ENCODE measurements around the gene MCF2L2. TPM values are rescaled to one million over a fixed set of nuclear protein-coding genes. Genes with fewer than 3 reads are reported as not detected.

Gene MCF2L2
- total RNA-seq, 1 donor = under 0.01 TPM

- Histone ChIP-seq H3K27ac (ENCODE audit: low read depth, low read length) (no peak overlapping the region), H4K20me1 (ENCODE audit: insufficient read depth, low read length) (no peaks in the 10 kb centered on the region), H3K4me2 (ENCODE audit: insufficient read depth, low read length) (no peak overlapping the region), H3K4me1 (ENCODE audit: insufficient read depth, low read length) (no peaks in the 10 kb centered on the region), H3K4me3 (ENCODE audit: insufficient read depth, low read length) (no peak overlapping the region), H2AFZ (ENCODE audit: low read length) (no peak overlapping the region), H3K79me2 (ENCODE audit: insufficient read depth, low read length) (no peaks in the 10 kb centered on the region), H3K27me3 (ENCODE audit: insufficient read depth, low read length) (peaks cover 36% of the 10 kb centered on the region), H3K36me3 (ENCODE audit: insufficient read depth, low read length) (no peaks in the 10 kb centered on the region), H3K9me3 (ENCODE audit: low read depth, low read length) (no peaks in the 10 kb centered on the region)
- TF ChIP-seq, protein P1, sequence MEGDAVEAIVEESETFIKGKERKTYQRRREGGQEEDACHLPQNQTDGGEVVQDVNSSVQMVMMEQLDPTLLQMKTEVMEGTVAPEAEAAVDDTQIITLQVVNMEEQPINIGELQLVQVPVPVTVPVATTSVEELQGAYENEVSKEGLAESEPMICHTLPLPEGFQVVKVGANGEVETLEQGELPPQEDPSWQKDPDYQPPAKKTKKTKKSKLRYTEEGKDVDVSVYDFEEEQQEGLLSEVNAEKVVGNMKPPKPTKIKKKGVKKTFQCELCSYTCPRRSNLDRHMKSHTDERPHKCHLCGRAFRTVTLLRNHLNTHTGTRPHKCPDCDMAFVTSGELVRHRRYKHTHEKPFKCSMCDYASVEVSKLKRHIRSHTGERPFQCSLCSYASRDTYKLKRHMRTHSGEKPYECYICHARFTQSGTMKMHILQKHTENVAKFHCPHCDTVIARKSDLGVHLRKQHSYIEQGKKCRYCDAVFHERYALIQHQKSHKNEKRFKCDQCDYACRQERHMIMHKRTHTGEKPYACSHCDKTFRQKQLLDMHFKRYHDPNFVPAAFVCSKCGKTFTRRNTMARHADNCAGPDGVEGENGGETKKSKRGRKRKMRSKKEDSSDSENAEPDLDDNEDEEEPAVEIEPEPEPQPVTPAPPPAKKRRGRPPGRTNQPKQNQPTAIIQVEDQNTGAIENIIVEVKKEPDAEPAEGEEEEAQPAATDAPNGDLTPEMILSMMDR (IDR thresholded peaks at IDR 0.05; ENCODE audit: extremely low read depth, low read depth, low read length) = no peak
- DNase-seq (ENCODE audit: insufficient read length, low spot score, missing footprints) = no peak
These were observed 272.2 kb downstream of the MCF2L2 start for GRCh38 chr3:183156266-183156665.

DNA sequence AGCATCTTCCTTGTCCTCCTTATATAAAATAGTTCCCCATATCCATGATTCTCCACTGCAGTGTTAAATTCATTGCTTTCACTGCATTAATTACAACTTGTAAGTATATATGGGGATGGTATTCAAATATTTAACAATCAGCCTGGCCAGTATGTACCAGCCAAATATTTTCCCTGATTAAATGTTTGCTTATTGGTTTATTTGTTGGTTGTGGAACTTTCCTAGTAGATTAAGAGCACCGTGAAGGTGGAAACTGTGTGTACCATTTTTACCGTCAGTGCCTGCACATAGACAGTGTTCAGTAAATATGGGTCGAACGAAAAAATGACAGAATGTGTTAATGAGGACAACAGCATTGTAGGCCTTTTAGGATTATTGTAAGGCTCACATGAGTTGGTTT is 272.9 kb downstream of the MCF2L2 start:
- no peaks in the 10 kb centered on the region for H3K9me3 ChIP-seq (ENCODE audit: low read depth, low read length)
- no peak for DNase-seq (ENCODE audit: insufficient read length, low spot score, missing footprints)
- TF ChIP-seq, protein P1 (IDR thresholded peaks at IDR 0.05; ENCODE audit: extremely low read depth, low read depth, low read length) = no peak
- H3K79me2 ChIP-seq (ENCODE audit: insufficient read depth, low read length) = no peaks in the 10 kb centered on the region
- no peak overlapping the region for H2AFZ ChIP-seq (ENCODE audit: low read length)
- peaks cover 39% of the 10 kb centered on the region for H3K27me3 ChIP-seq (ENCODE audit: insufficient read depth, low read length)
- H4K20me1 ChIP-seq (ENCODE audit: insufficient read depth, low read length) = no peaks in the 10 kb centered on the region
- H3K27ac ChIP-seq (ENCODE audit: low read depth, low read length) = no peak overlapping the region
- no peaks in the 10 kb centered on the region for H3K36me3 ChIP-seq (ENCODE audit: insufficient read depth, low read length)
- no peak overlapping the region for H3K4me2 ChIP-seq (ENCODE audit: insufficient read depth, low read length)
- H3K4me1 ChIP-seq (ENCODE audit: insufficient read depth, low read length) = no peaks in the 10 kb centered on the region
- no peak overlapping the region for H3K4me3 ChIP-seq (ENCODE audit: insufficient read depth, low read length)

GRCh38 chr3:183153210-183153950 is 275.0 kb downstream of the MCF2L2 start:
- peaks cover 39% of the 10 kb centered on the region for H3K27me3 ChIP-seq (ENCODE audit: insufficient read depth, low read length)
- H2AFZ ChIP-seq (ENCODE audit: low read length) = no peak overlapping the region
- no peak for DNase-seq (ENCODE audit: insufficient read length, low spot score, missing footprints)
- H3K36me3 ChIP-seq (ENCODE audit: insufficient read depth, low read length) = no peaks in the 10 kb centered on the region
- H3K4me1 ChIP-seq (ENCODE audit: insufficient read depth, low read length) = no peaks in the 10 kb centered on the region
- no peaks in the 10 kb centered on the region for H4K20me1 ChIP-seq (ENCODE audit: insufficient read depth, low read length)
- TF ChIP-seq, protein P1 (IDR thresholded peaks at IDR 0.05; ENCODE audit: extremely low read depth, low read depth, low read length) = no peak
- H3K9me3 ChIP-seq (ENCODE audit: low read depth, low read length) = no peaks in the 10 kb centered on the region
- H3K4me3 ChIP-seq (ENCODE audit: insufficient read depth, low read length) = no peak overlapping the region
- no peaks in the 10 kb centered on the region for H3K79me2 ChIP-seq (ENCODE audit: insufficient read depth, low read length)
- no peak overlapping the region for H3K4me2 ChIP-seq (ENCODE audit: insufficient read depth, low read length)
- H3K27ac ChIP-seq (ENCODE audit: low read depth, low read length) = no peak overlapping the region

DNA sequence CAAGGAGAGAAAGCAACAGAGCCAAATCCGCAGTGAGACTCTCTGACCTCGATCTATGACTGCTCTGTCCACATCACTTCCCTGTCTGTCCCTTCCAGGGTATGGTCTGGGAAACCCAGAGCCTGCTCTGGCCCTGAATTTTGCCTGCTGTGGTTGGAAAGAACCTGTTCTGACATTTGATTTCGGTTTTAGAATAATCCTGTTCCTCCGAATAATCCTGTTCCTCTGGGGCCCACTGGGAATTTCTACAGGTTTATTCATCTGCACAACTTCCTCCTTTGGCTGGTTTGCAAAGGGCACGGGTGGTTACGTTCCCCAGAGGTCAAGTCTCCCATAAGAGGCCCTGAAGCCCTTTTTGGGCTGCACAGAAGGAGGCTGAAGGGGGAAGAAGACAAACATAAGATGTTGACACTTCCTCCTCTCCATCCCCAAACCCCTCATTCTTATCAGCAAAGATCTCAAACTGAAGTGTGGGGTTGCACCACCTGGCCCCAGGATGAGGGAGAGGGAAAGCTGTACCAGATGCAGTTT is 276.5 kb downstream of the MCF2L2 start:
- Histone ChIP-seq H3K27me3 (ENCODE audit: insufficient read depth, low read length) (peaks cover 37% of the 10 kb centered on the region), H3K27ac (ENCODE audit: low read depth, low read length) (no peak overlapping the region), H3K4me2 (ENCODE audit: insufficient read depth, low read length) (no peak overlapping the region), H3K36me3 (ENCODE audit: insufficient read depth, low read length) (no peaks in the 10 kb centered on the region), H3K9me3 (ENCODE audit: low read depth, low read length) (no peaks in the 10 kb centered on the region), H3K4me1 (ENCODE audit: insufficient read depth, low read length) (no peaks in the 10 kb centered on the region), H3K79me2 (ENCODE audit: insufficient read depth, low read length) (no peaks in the 10 kb centered on the region), H2AFZ (ENCODE audit: low read length) (no peak overlapping the region), H3K4me3 (ENCODE audit: insufficient read depth, low read length) (no peak overlapping the region), H4K20me1 (ENCODE audit: insufficient read depth, low read length) (no peaks in the 10 kb centered on the region)
- TF ChIP-seq, protein P1 (IDR thresholded peaks at IDR 0.05; ENCODE audit: extremely low read depth, low read depth, low read length) = no peak
- DNase-seq (ENCODE audit: insufficient read length, low spot score, missing footprints) = no peak

Data from osteoblast (primary cell).